NB4 (cell line): ENCODE measurements around the gene CLMN.
"Not testable (repeated sequence)": the region's sequence is repeated elsewhere in the genome, so short reads cannot be mapped to it uniquely, and the experiment has no call there.

Source experiments
- POLR2A ChIP-seq: IDR thresholded peaks from 2 replicates; pipeline ENCODE4 v1.6.1; 2011; ENCODE audit warnings: mild to moderate bottlenecking; ENCODE audit not compliant: insufficient read length; ENCODE audit errors: extremely low read depth
- TF ChIP-seq, protein P1 (sequence below): IDR thresholded peaks from one replicate; pipeline ENCODE4 v1.5.1; 2012; ENCODE audit warnings: low read depth, low read length
- TF ChIP-seq, protein P2 (sequence below): IDR thresholded peaks from 2 replicates; pipeline ENCODE4 v1.6.1; 2011; ENCODE audit warnings: low read depth, low read length

DNA sequence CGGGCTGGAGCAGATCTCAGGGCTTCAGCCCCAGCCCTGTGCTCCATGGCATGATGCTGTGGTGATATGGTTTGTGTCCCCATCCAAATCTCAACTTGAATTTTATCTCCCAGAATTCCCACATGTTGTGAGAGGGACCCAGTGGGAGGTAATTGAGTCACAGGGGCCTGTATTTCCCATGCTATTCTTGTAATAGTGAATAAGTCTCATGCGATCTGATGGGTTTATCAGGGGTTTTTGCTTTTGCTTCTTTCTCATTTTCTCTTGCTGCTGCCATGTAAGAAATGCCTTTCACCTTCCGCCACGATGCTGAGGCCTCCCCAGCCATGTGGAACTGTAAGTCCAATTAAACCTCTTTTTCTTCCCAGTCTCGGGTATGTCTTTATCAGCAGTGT, 36.7 kb downstream of the CLMN start:
- TF ChIP-seq, protein P1, sequence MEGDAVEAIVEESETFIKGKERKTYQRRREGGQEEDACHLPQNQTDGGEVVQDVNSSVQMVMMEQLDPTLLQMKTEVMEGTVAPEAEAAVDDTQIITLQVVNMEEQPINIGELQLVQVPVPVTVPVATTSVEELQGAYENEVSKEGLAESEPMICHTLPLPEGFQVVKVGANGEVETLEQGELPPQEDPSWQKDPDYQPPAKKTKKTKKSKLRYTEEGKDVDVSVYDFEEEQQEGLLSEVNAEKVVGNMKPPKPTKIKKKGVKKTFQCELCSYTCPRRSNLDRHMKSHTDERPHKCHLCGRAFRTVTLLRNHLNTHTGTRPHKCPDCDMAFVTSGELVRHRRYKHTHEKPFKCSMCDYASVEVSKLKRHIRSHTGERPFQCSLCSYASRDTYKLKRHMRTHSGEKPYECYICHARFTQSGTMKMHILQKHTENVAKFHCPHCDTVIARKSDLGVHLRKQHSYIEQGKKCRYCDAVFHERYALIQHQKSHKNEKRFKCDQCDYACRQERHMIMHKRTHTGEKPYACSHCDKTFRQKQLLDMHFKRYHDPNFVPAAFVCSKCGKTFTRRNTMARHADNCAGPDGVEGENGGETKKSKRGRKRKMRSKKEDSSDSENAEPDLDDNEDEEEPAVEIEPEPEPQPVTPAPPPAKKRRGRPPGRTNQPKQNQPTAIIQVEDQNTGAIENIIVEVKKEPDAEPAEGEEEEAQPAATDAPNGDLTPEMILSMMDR, result not testable (repeated sequence)
- TF ChIP-seq POLR2A, result not testable (repeated sequence)
- TF ChIP-seq, protein P2, sequence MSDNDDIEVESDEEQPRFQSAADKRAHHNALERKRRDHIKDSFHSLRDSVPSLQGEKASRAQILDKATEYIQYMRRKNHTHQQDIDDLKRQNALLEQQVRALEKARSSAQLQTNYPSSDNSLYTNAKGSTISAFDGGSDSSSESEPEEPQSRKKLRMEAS, result not testable (repeated sequence)
